ENCODE measurements around the gene CYP19A1. TPM values are rescaled to one million over a fixed set of nuclear protein-coding genes. Genes with fewer than 3 reads are reported as not detected.

CYP19A1 gene
- total and polyA plus RNA-seq, 4 donors: 0.03 to 124 (median 0.50) TPM; not detected in 1

GRCh38 chr15:51200792-51201191, 137.6 kb downstream of the CYP19A1 start:
- Histone ChIP-seq H3K9me3 (ENCODE audit: control insufficient read depth in 4 of 4, low read length in 3 of 4) (no peaks in the 10 kb centered on the region), H3K4me3 (ENCODE audit: low read depth in 1 of 3, low read length in 3 of 3) (no peak overlapping the region), H3K27ac (ENCODE audit: low read depth in 1 of 2, low read length in 2 of 2) (no peak overlapping the region), H3K36me3 (ENCODE audit: control insufficient read depth in 4 of 4, insufficient read depth in 3 of 4, low read depth in 1 of 4, low read length in 3 of 4) (no peaks in the 10 kb centered on the region), H3K27me3 (ENCODE audit: control insufficient read depth in 4 of 4, insufficient read depth in 4 of 4, low read length in 3 of 4) (peaks cover 3 to 9% (median 4%) of the 10 kb centered on the region in 4 donors), H3K9ac (ENCODE audit: low read depth in 1 of 2, low read length in 2 of 2) (no peak overlapping the region), H3K4me1 (ENCODE audit: control insufficient read depth in 4 of 4, insufficient read depth in 4 of 4, low read length in 3 of 4) (peaks cover 6 to 23% (median 20%) of the 10 kb centered on the region in 4 donors)
- no peak for DNase-seq (ENCODE audit: low spot score)
- 70% methylated on average over 3 of the region's 3 CpGs for WGBS
- TF ChIP-seq RAD21 (IDR thresholded peaks at IDR 0.05) (no peak), YY1 (IDR thresholded peaks at IDR 0.05) (no peak), SP1 (IDR thresholded peaks at IDR 0.05) (no peak), HNF4G (IDR thresholded peaks at IDR 0.05) (no peak), JUND (IDR thresholded peaks at IDR 0.05) (no peak), NR2F2 (IDR thresholded peaks at IDR 0.05) (no peak), HNF4A (conservative IDR thresholded peaks at IDR 0.05) (no peak), ATF3 (IDR thresholded peaks at IDR 0.05) (no peak), TAF1 (conservative IDR thresholded peaks at IDR 0.05) (no peak), EGR1 (IDR thresholded peaks at IDR 0.05; ENCODE audit: low read depth in 2 of 2) (no peak)

- H3K27me3 ChIP-seq (ENCODE audit: control insufficient read depth in 4 of 4, insufficient read depth in 4 of 4, low read length in 3 of 4): peaks cover 3 to 9% (median 4%) of the 10 kb centered on the region in 4 donors
- no peak for TF ChIP-seq RXRA (IDR thresholded peaks at IDR 0.05)
- TF ChIP-seq HNF4A (conservative IDR thresholded peaks at IDR 0.05): no peak
- no peak overlapping the region for H3K4me3 ChIP-seq (ENCODE audit: low read depth in 1 of 3, low read length in 3 of 3)
- H3K9ac ChIP-seq (ENCODE audit: low read depth in 1 of 2, low read length in 2 of 2): no peak overlapping the region
- H3K4me1 ChIP-seq (ENCODE audit: control insufficient read depth in 4 of 4, insufficient read depth in 4 of 4, low read length in 3 of 4): peaks cover 3 to 12% (median 11%) of the 10 kb centered on the region in 4 donors
- no peak overlapping the region for H3K27ac ChIP-seq (ENCODE audit: low read depth in 1 of 2, low read length in 2 of 2)
- 94% methylated on average over 6 of the region's 6 CpGs for WGBS
- H3K36me3 ChIP-seq (ENCODE audit: control insufficient read depth in 4 of 4, insufficient read depth in 3 of 4, low read depth in 1 of 4, low read length in 3 of 4): no peaks in the 10 kb centered on the region
- no peak for DNase-seq (ENCODE audit: low spot score)
- no peaks in the 10 kb centered on the region for H3K9me3 ChIP-seq (ENCODE audit: control insufficient read depth in 4 of 4, low read length in 3 of 4)
Observed at GRCh38 chr15:51199541-51199940, 138.9 kb downstream of the CYP19A1 start.

GRCh38 chr15:51198701-51199232, 139.6 kb downstream of the CYP19A1 start:
- H3K9ac ChIP-seq (ENCODE audit: low read depth in 1 of 2, low read length in 2 of 2): no peak overlapping the region
- H3K27ac ChIP-seq (ENCODE audit: low read depth in 1 of 2, low read length in 2 of 2): no peak overlapping the region
- peaks cover 0 to 5% (median 4%) of the 10 kb centered on the region in 4 donors for H3K4me1 ChIP-seq (ENCODE audit: control insufficient read depth in 4 of 4, insufficient read depth in 4 of 4, low read length in 3 of 4)
- no peaks in the 10 kb centered on the region for H3K36me3 ChIP-seq (ENCODE audit: control insufficient read depth in 4 of 4, insufficient read depth in 3 of 4, low read depth in 1 of 4, low read length in 3 of 4)
- TF ChIP-seq NR2F2 (IDR thresholded peaks at IDR 0.05): no peak
- TF ChIP-seq YY1 (IDR thresholded peaks at IDR 0.05): no peak
- TF ChIP-seq EGR1 (IDR thresholded peaks at IDR 0.05; ENCODE audit: low read depth in 2 of 2): no peak
- no peak for TF ChIP-seq HNF4A (conservative IDR thresholded peaks at IDR 0.05)
- no peak for TF ChIP-seq CTCF (IDR thresholded peaks at IDR 0.05; ENCODE audit: low read depth, low read length, missing input control)
- no peak for TF ChIP-seq ZBTB33 (IDR thresholded peaks at IDR 0.05)
- TF ChIP-seq FOXA2 (IDR thresholded peaks at IDR 0.05): no peak
- TF ChIP-seq GABPA (IDR thresholded peaks at IDR 0.05 in 1 of 2, conservative IDR thresholded peaks at IDR 0.05 in 1 of 2): no peak
- TF ChIP-seq MAX (IDR thresholded peaks at IDR 0.05): no peak
- TF ChIP-seq RXRA (IDR thresholded peaks at IDR 0.05): no peak
- no peak for TF ChIP-seq ATF3 (IDR thresholded peaks at IDR 0.05)
- H3K9me3 ChIP-seq (ENCODE audit: control insufficient read depth in 4 of 4, low read length in 3 of 4): no peaks in the 10 kb centered on the region
- H3K4me3 ChIP-seq (ENCODE audit: low read depth in 1 of 3, low read length in 3 of 3): no peak overlapping the region
- DNase-seq (ENCODE audit: low spot score): no peak
- WGBS: 73% methylated on average over 6 of the region's 6 CpGs
- peaks cover 3 to 9% (median 4%) of the 10 kb centered on the region in 4 donors for H3K27me3 ChIP-seq (ENCODE audit: control insufficient read depth in 4 of 4, insufficient read depth in 4 of 4, low read length in 3 of 4)
